ENCODE results near the gene ARL6.

GRCh38 chr3:97835761-97836160 lies 71.2 kb downstream of the ARL6 start:
- no peak for TF ChIP-seq POLR2A (IDR thresholded peaks at IDR 0.05)
- TF ChIP-seq CTCF (IDR thresholded peaks at IDR 0.05): no peak
